Naive thymus-derived CD8-positive, alpha-beta T cell (primary cell): ENCODE data around the gene CHRM4. TPM values are rescaled to one million over a fixed set of nuclear protein-coding genes. Genes with fewer than 3 reads are reported as not detected.
"Not testable (repeated sequence)": the region's sequence is repeated elsewhere in the genome, so short reads cannot be mapped to it uniquely, and the experiment has no call there.

Source experiments
- ATAC-seq, 2 donors: fragments of 150-1000 bp; cut with Tn5 transposase in 1 of 2; sonication (Bioruptor Pico), chemical (Tn5 transposase) in 1 of 2; 1 replicate in 1 of 2; 2 replicates in 1 of 2; pipeline ENCODE4 v1.10.0; 2021; ENCODE audit warnings: mild to moderate bottlenecking in 2 of 2, moderate library complexity in 2 of 2
- POLR2A ChIA-PET: fragments of 350-600 bp; sonication (Branson Sonifier 250); formaldehyde crosslinking; loops from one replicate; lab custom pipeline; 2021; ENCODE audit warnings: antibody characterized with exemption; lab: Charles Lee
- DNase-seq, 10 donors: peaks; one replicate each; pipeline versions ENCODE4 v3.0.0 to v3.0.0-alpha.2; 2020 to 2022
- H3K27ac Mint-ChIP-seq, 10 donors: one replicate each; pipeline ENCODE4 v1.8.0; 2020 to 2022; ENCODE audit warnings: mild to moderate bottlenecking in 10 of 10, mixed read lengths in 10 of 10, moderate library complexity in 4 of 10, inconsistent platforms in 1 of 10
- H3K27me3 Mint-ChIP-seq, 5 donors: one replicate each; pipeline ENCODE4 v1.8.0; 2021 to 2022; ENCODE audit warnings: mixed read lengths in 5 of 5
- H3K36me3 Mint-ChIP-seq, 3 donors: one replicate each; pipeline ENCODE4 v1.8.0; 2020 to 2022; ENCODE audit warnings: mixed read lengths in 3 of 3, mild to moderate bottlenecking in 2 of 3, inconsistent platforms in 1 of 3
- H3K4me1 Mint-ChIP-seq, 4 donors: one replicate each; pipeline ENCODE4 v1.8.0; 2021 to 2022; ENCODE audit warnings: mixed read lengths in 4 of 4
- H3K4me3 Mint-ChIP-seq, 10 donors: one replicate each; pipeline ENCODE4 v1.8.0; 2020 to 2022; ENCODE audit warnings: mild to moderate bottlenecking in 10 of 10, mixed read lengths in 10 of 10, moderate library complexity in 6 of 10, inconsistent platforms in 1 of 10
- H3K9me3 Mint-ChIP-seq, 9 donors: one replicate each; pipeline ENCODE4 v1.8.0; 2020 to 2022; ENCODE audit warnings: mixed read lengths in 9 of 9, mild to moderate bottlenecking in 3 of 9, inconsistent platforms in 1 of 9, moderate library complexity in 1 of 9
- polyA plus RNA-seq, 3 donors: library from polyadenylated mRNA; unstranded; fragments of 300-500 nt; fragmentation: Illumina TruSeq; gene quantifications; one replicate each; pipeline ENCODE4 v1.2.3, GENCODE V29; 2021
- total RNA-seq, 8 experiments: library from RNA in 2 of 8; stranded (reverse) in 2 of 8; gene quantifications; one replicate each; pipeline ENCODE4 v1.2.3 and lab custom pipeline; 2021 to 2026

Gene CHRM4
- total and polyA plus RNA-seq, 5 experiments from 2014 or later = 0.16 to 0.73 (median 0.21) TPM; not detected in 1

- no peak for ATAC-seq
- Mint-ChIP-seq H3K4me1 (peaks cover 2 to 25% (median 12%) of the 10 kb centered on the region in 4 donors), H3K9me3 (no peaks in the 10 kb centered on the region), H3K27ac (peak overlapping the region in 3 of 10 donors; percentile 47 to 73 (median 48)), H3K4me3 (no peak overlapping the region), H3K36me3 (peaks cover 0 to 83% (median 2%) of the 10 kb centered on the region in 3 donors), H3K27me3 (no peaks in the 10 kb centered on the region)
- DNase-seq = no peak
- POLR2A ChIA-PET = interaction anchor here (1.7 to 13.5 kb wide), 3 partner anchors 9 to 23 kb away, joined by 5 to 287 read pairs (median 5); partner anchors contain the start of gene DGKZ
These were observed 19.5 kb downstream of the CHRM4 start for GRCh38 chr11:46372086-46372485.

- ATAC-seq, H3K4me3 Mint-ChIP-seq, H3K27me3 Mint-ChIP-seq, H3K9me3 Mint-ChIP-seq, DNase-seq: not testable (repeated sequence)
- Mint-ChIP-seq H3K36me3 (peaks cover 0 to 75% (median 2%) of the 10 kb centered on the region in 3 donors), H3K27ac (peak overlapping the region in 2 of 10 donors; percentile 53 to 75), H3K4me1 (peaks cover 4 to 29% (median 13%) of the 10 kb centered on the region in 4 donors)
- POLR2A ChIA-PET = interaction anchor here (1.7 to 13.5 kb wide), 2 partner anchors 8 to 22 kb away, joined by 5 to 287 read pairs; partner anchors contain the start of gene DGKZ
These were observed 20.3 kb downstream of the CHRM4 start for GRCh38 chr11:46371262-46371661.

GRCh38 chr11:46370253-46370652, 21.3 kb downstream of the CHRM4 start:
- POLR2A ChIA-PET = interaction anchor here (13.5 kb wide), 1 partner anchor 21 kb away, joined by 287 read pairs; the partner anchor contains the start of gene DGKZ
- no peaks in the 10 kb centered on the region for H3K27me3 Mint-ChIP-seq
- H3K36me3 Mint-ChIP-seq = peaks cover 0 to 67% (median 2%) of the 10 kb centered on the region in 3 donors
- no peaks in the 10 kb centered on the region for H3K9me3 Mint-ChIP-seq
- H3K27ac Mint-ChIP-seq = peak overlapping the region in 2 of 10 donors; percentile 76 to 78
- peaks cover 5 to 37% (median 20%) of the 10 kb centered on the region in 4 donors for H3K4me1 Mint-ChIP-seq
- ATAC-seq (no peak), DNase-seq (no peak)
- H3K4me3 Mint-ChIP-seq = no peak overlapping the region

GRCh38 chr11:46369458-46370152, 22.0 kb downstream of the CHRM4 start:
- POLR2A ChIA-PET = interaction anchor here (0.6 to 13.5 kb wide), 3 partner anchors 11 to 1193 kb away, joined by 5 to 287 read pairs (median 9); partner anchors contain the start of genes DGKZ and MDK
- H3K27ac Mint-ChIP-seq = peak overlapping the region in 6 of 10 donors; percentile 21 to 82 (median 60)
- peaks cover 11 to 43% (median 26%) of the 10 kb centered on the region in 4 donors for H3K4me1 Mint-ChIP-seq
- H3K4me3 Mint-ChIP-seq = no peak overlapping the region
- H3K27me3 Mint-ChIP-seq = no peaks in the 10 kb centered on the region
- H3K36me3 Mint-ChIP-seq = peaks cover 0 to 67% (median 2%) of the 10 kb centered on the region in 3 donors
- peak; percentile 62 to 71 for ATAC-seq
- H3K9me3 Mint-ChIP-seq = no peaks in the 10 kb centered on the region
- DNase-seq = peak in 8 of 10 donors; percentile 41 to 69 (median 53)

- Mint-ChIP-seq H3K4me3 (no peak overlapping the region), H3K9me3 (no peaks in the 10 kb centered on the region), H3K27ac (peak overlapping the region in 3 of 10 donors; percentile 36 to 48 (median 48)), H3K36me3 (peaks cover 0 to 59% (median 2%) of the 10 kb centered on the region in 3 donors), H3K27me3 (no peaks in the 10 kb centered on the region), H3K4me1 (peaks cover 15 to 57% (median 40%) of the 10 kb centered on the region in 4 donors)
- ATAC-seq = peak in 1 of 2 donors; percentile 16
- DNase-seq = no peak
- POLR2A ChIA-PET = interaction anchor here (2.0 to 13.5 kb wide), 2 partner anchors 13 to 19 kb away, joined by 9 to 287 read pairs; partner anchors contain the start of genes DGKZ and MDK
These were observed 23.7 kb downstream of the CHRM4 start for GRCh38 chr11:46367916-46368267.

GRCh38 chr11:46367244-46367915, 24.2 kb downstream of the CHRM4 start:
- Mint-ChIP-seq H3K9me3 (no peaks in the 10 kb centered on the region), H3K36me3 (peaks cover 0 to 57% (median 2%) of the 10 kb centered on the region in 3 donors), H3K4me1 (peaks cover 16 to 62% (median 45%) of the 10 kb centered on the region in 4 donors), H3K27ac (peak overlapping the region in 7 of 10 donors; percentile 36 to 86 (median 53)), H3K27me3 (no peaks in the 10 kb centered on the region), H3K4me3 (peak overlapping the region in 4 of 10 donors; percentile 27 to 72 (median 56))
- peak; percentile 59 to 86 (median 82) for DNase-seq
- peak; percentile 93 to 94 for ATAC-seq
- POLR2A ChIA-PET = interaction anchor here (13.5 kb wide), 1 partner anchor 19 kb away, joined by 287 read pairs; the partner anchor contains the start of gene DGKZ

GRCh38 chr11:46366661-46367161, 24.9 kb downstream of the CHRM4 start:
- peak in 1 of 10 donors; percentile 63 for DNase-seq
- H3K27me3 Mint-ChIP-seq = no peaks in the 10 kb centered on the region
- no peaks in the 10 kb centered on the region for H3K9me3 Mint-ChIP-seq
- ATAC-seq = no peak
- H3K4me1 Mint-ChIP-seq = peaks cover 18 to 69% (median 51%) of the 10 kb centered on the region in 4 donors
- peak overlapping the region in 4 of 10 donors; percentile 29 to 86 (median 64) for H3K27ac Mint-ChIP-seq
- H3K4me3 Mint-ChIP-seq = peak overlapping the region in 2 of 10 donors; percentile 44 to 72
- H3K36me3 Mint-ChIP-seq = peaks cover 0 to 53% (median 2%) of the 10 kb centered on the region in 3 donors
- POLR2A ChIA-PET = interaction anchor here (0.6 to 13.5 kb wide), 3 partner anchors 18 to 159 kb away, joined by 3 to 287 read pairs (median 3); partner anchors contain the start of gene DGKZ

GRCh38 chr11:46366260-46366659, 25.3 kb downstream of the CHRM4 start:
- H3K36me3 Mint-ChIP-seq = peaks cover 0 to 49% (median 2%) of the 10 kb centered on the region in 3 donors
- ATAC-seq (no peak), DNase-seq (no peak)
- H3K9me3 Mint-ChIP-seq = no peaks in the 10 kb centered on the region
- POLR2A ChIA-PET = interaction anchor here (0.6 to 13.5 kb wide), 5 partner anchors 10 to 159 kb away, joined by 3 to 287 read pairs (median 4); partner anchors contain the start of gene DGKZ
- H3K4me3 Mint-ChIP-seq = no peak overlapping the region
- H3K4me1 Mint-ChIP-seq = peaks cover 20 to 73% (median 56%) of the 10 kb centered on the region in 4 donors
- H3K27ac Mint-ChIP-seq = peak overlapping the region in 3 of 10 donors; percentile 29 to 88 (median 75)
- H3K27me3 Mint-ChIP-seq = no peaks in the 10 kb centered on the region

- Mint-ChIP-seq H3K36me3 (peaks cover 0 to 39% (median 2%) of the 10 kb centered on the region in 3 donors), H3K4me3 (peak overlapping the region in 2 of 10 donors; percentile 10 to 51), H3K9me3 (no peaks in the 10 kb centered on the region), H3K27ac (peak overlapping the region; percentile 22 to 88 (median 84)), H3K4me1 (peaks cover 25 to 82% (median 66%) of the 10 kb centered on the region in 4 donors), H3K27me3 (no peaks in the 10 kb centered on the region)
- DNase-seq = no peak
- POLR2A ChIA-PET = interaction anchor here (1.1 to 13.5 kb wide), 3 partner anchors 16 to 69 kb away, joined by 3 to 287 read pairs (median 6); partner anchors contain the start of gene DGKZ
- ATAC-seq = no peak
These were observed 26.8 kb downstream of the CHRM4 start for GRCh38 chr11:46364791-46365190.

- peak overlapping the region in 3 of 10 donors; percentile 10 to 68 (median 48) for H3K4me3 Mint-ChIP-seq
- H3K27me3 Mint-ChIP-seq = no peaks in the 10 kb centered on the region
- POLR2A ChIA-PET = interaction anchor here (0.6 to 13.5 kb wide), 3 partner anchors 8 to 124 kb away, joined by 3 to 287 read pairs (median 5); partner anchors contain the start of gene DGKZ
- ATAC-seq (no peak), DNase-seq (no peak)
- H3K27ac Mint-ChIP-seq = peak overlapping the region in 9 of 10 donors; percentile 47 to 86 (median 75)
- peaks cover 0 to 31% (median 2%) of the 10 kb centered on the region in 3 donors for H3K36me3 Mint-ChIP-seq
- peaks cover 25 to 76% (median 62%) of the 10 kb centered on the region in 4 donors for H3K4me1 Mint-ChIP-seq
- no peaks in the 10 kb centered on the region for H3K9me3 Mint-ChIP-seq
These were observed 27.5 kb downstream of the CHRM4 start for GRCh38 chr11:46364056-46364455.

GRCh38 chr11:46363455-46364005, 28.0 kb downstream of the CHRM4 start:
- H3K4me3 Mint-ChIP-seq = peak overlapping the region in 1 of 10 donors; percentile 26
- peaks cover 0 to 29% (median 2%) of the 10 kb centered on the region in 3 donors for H3K36me3 Mint-ChIP-seq
- H3K4me1 Mint-ChIP-seq = peaks cover 25 to 78% (median 64%) of the 10 kb centered on the region in 4 donors
- H3K27me3 Mint-ChIP-seq = no peaks in the 10 kb centered on the region
- ATAC-seq = no peak
- H3K9me3 Mint-ChIP-seq = no peaks in the 10 kb centered on the region
- peak overlapping the region in 8 of 10 donors; percentile 47 to 96 (median 83) for H3K27ac Mint-ChIP-seq
- no peak for DNase-seq
- POLR2A ChIA-PET = interaction anchor here (0.6 to 13.5 kb wide), 5 partner anchors 8 to 123 kb away, joined by 3 to 287 read pairs (median 3); partner anchors contain the start of gene DGKZ
